ENCODE measurements around the gene NUDT17. TPM values are rescaled to one million over a fixed set of nuclear protein-coding genes. Genes with fewer than 3 reads are reported as not detected.

Gene NUDT17
- total and polyA plus RNA-seq, 2 donors (not counting 1 experiment from before 2014, with no cell fraction given) = 7.7 TPM

DNA sequence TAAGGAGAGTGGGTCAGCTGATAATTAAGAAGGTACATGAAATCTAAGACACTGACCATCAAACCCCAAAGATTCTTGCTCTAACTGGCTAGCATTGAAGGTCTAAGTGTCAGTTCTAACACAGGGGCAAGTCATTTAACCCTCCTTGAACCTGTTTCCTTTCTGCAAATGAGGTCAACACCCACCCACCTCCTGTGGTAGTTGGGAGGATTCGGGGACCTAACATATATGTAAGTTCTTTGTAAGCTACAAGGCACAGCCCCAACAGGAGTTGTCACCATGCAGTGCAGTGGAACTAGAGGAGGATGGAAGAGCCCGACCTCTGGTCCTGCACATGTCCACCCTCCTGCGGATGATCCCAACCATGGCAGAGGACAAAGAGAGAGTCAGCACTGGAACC lies 2.4 kb downstream of the NUDT17 start:
- Mint-ChIP-seq H3K27ac (no peak overlapping the region), H3K9me3 (ENCODE audit: insufficient read depth) (no peaks in the 10 kb centered on the region)

More for the DNA sequence above, 2.4 kb downstream of the NUDT17 start:
- no peak overlapping the region for H3K4me3 Mint-ChIP-seq
- ATAC-seq (ENCODE audit: low read depth) (no peak), DNase-seq (no peak)
- Histone ChIP-seq H3K4me3 (ENCODE audit: control extremely low read depth in 1 of 5, extremely low read depth in 1 of 5, insufficient read depth in 1 of 5, low read depth in 2 of 5, low read length in 4 of 5) (no peak overlapping the region), H3K27me3 (replicated peaks in 1 of 4; ENCODE audit: control extremely low read depth in 1 of 4, control insufficient read depth in 3 of 4, insufficient read depth in 4 of 4, low read length in 3 of 4) (no peaks in the 10 kb centered on the region), H3K4me1 (ENCODE audit: control insufficient read depth in 2 of 2, insufficient read depth in 2 of 2, low read length in 2 of 2) (peaks cover 18 to 24% of the 10 kb centered on the region in 2 donors), H2AFZ (ENCODE audit: insufficient read depth, low read depth, low read length, poor library complexity, severe bottlenecking) (no peak overlapping the region), H3K9ac (ENCODE audit: low read length) (no peak overlapping the region), H3K79me2 (ENCODE audit: control insufficient read depth, insufficient read depth, low read length) (no peaks in the 10 kb centered on the region), H3K4me2 (replicated peaks; ENCODE audit: low read depth, low read length, poor library complexity, severe bottlenecking) (no peak overlapping the region), H3K36me3 (replicated peaks in 1 of 2; ENCODE audit: control extremely low read depth in 1 of 2, control insufficient read depth in 1 of 2, extremely low read depth in 1 of 2, insufficient read depth in 2 of 2, low read length in 1 of 2) (peaks cover 4 to 40% of the 10 kb centered on the region in 2 experiments), H3K9me3 (ENCODE audit: control extremely low read depth in 1 of 3, control insufficient read depth in 2 of 3, insufficient read depth in 1 of 3, low read length in 2 of 3) (no peaks in the 10 kb centered on the region), H4K20me1 (ENCODE audit: control insufficient read depth, insufficient read depth, low read length, poor library complexity, severe bottlenecking) (no peaks in the 10 kb centered on the region), H3K27ac (ENCODE audit: low read length in 2 of 2) (no peak overlapping the region)
- no peaks in the 10 kb centered on the region for H3K27me3 Mint-ChIP-seq
- ChIA-PET POLR2A (interaction anchor here (4.1 kb wide), 1 partner anchor 10 kb away, joined by 70 read pairs; the partner anchor contains the start of gene PIAS3), CTCF (interaction anchor here (1.0 to 6.6 kb wide), 6 partner anchors 10 to 185 kb away, joined by 3 to 148 read pairs (median 76); partner anchors contain the start of genes ITGA10 and PIAS3)
- 100% methylated on average over 3 of the region's 3 CpGs for WGBS (ENCODE audit: insufficient coverage)
- intact Hi-C loops (cut with micrococcal nuclease) = loop anchor here (5.0 kb wide), 1 partner anchor 39 kb away; the partner anchor contains the start of gene ANKRD35
- H3K4me1 Mint-ChIP-seq = peaks cover 7% of the 10 kb centered on the region
- TF ChIP-seq, protein P1, sequence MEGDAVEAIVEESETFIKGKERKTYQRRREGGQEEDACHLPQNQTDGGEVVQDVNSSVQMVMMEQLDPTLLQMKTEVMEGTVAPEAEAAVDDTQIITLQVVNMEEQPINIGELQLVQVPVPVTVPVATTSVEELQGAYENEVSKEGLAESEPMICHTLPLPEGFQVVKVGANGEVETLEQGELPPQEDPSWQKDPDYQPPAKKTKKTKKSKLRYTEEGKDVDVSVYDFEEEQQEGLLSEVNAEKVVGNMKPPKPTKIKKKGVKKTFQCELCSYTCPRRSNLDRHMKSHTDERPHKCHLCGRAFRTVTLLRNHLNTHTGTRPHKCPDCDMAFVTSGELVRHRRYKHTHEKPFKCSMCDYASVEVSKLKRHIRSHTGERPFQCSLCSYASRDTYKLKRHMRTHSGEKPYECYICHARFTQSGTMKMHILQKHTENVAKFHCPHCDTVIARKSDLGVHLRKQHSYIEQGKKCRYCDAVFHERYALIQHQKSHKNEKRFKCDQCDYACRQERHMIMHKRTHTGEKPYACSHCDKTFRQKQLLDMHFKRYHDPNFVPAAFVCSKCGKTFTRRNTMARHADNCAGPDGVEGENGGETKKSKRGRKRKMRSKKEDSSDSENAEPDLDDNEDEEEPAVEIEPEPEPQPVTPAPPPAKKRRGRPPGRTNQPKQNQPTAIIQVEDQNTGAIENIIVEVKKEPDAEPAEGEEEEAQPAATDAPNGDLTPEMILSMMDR (IDR thresholded peaks at IDR 0.05) = no peak
- TF ChIP-seq EZH2 (IDR thresholded peaks at IDR 0.05; ENCODE audit: borderline replicate concordance, insufficient read depth, low read depth, low read length, poor library complexity, severe bottlenecking) = no peak
